Activated CD8-positive, alpha-beta memory T cell treated with anti-CD3 and anti-CD28 coated beads, Interleukin-2, amount 50 U/mL, for 4 hours (primary cell): ENCODE data around the gene GOSR1.
"Not testable (repeated sequence)": the region's sequence is repeated elsewhere in the genome, so short reads cannot be mapped to it uniquely, and the experiment has no call there.

Experiments
- DNase-seq: peaks from one replicate; pipeline ENCODE4 v3.0.0-alpha.2; 2020

GOSR1 gene

DNA sequence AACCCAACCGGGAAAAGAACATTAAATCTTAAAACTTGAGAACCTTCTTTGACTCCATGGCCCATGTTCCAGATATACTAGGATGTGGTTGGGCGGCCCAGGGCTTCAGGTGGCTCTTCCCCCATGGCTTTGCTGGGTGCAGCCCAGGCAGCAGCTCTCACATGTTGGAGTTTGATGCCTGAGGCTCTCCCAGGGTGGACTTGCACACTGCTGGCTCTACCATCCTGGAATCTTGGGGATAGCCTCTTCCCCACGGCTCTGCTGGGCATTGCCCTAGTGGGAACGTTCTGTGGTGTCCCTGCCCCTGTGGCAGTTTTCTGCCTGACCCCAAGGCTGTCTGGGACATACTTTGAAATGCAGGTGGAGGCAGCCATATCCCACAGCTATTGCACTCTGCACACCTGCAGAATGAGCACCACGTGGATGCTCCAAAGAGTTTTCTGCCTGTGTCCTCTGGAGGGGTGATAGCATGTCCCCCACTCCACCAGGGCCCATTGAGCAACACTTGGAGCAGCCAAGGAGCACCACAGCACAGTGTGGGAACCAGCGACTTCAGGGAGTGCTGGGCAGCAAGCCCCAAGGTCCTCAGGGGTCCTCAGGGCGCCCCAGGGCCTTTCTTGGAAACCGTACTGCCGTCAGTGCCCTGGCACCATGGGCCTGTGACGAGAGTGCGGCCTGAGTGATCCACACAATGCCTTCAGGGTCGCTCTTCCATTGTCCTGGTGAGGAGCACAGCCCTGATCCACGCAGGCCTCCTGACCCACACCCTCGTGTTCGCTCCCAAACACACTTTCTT, 70.8 kb downstream of the GOSR1 start:
- no peak for DNase-seq

DNA sequence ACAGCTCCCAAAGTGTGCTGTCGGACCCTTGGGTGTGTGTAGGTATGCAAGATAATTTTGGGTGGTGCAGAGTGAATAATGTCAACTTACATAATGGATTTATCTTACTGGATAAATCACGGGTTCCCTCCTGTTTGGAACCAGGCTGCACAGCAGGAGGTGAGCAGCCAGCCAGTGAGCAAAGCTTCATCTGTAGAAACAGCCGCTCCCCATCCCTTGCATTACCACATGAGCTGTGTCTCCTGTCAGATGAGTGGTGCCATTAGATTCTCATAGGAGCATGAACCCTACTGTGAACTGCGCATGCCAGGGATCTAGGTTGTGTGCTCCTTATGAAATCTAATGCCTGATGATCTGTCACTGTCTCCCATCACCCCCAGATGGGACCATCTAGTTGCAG, 72.0 kb downstream of the GOSR1 start:
- DNase-seq: not testable (repeated sequence)

DNA sequence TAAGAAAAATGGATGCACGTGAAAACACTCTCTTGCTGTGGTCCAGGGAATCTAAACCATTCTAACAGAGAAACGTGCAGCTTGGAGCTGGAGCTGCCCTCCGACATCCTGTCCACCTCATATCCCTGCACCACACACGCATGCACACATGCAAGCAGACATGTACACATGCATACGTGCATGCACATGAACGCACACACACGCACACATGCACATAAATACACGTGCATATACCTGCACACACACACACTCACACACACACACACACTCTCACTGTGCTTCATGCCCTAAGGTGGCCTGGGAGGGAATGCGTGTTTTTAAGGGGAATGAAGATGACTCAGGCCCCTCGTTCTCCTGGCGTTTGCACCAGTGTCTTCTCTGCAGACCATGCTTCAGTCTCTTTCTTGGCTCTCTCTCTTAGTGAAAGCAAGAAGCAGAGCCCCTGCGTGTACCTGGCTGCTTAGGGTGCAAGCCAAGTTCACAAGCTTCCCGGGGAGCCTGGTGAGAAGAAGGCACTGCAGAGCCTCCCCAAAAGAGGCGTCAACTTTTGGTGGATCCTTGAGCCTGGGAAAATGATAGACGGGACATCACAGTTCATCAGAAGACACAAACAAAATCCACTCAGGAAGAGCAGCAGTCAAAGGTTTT, 72.8 kb downstream of the GOSR1 start:
- no peak for DNase-seq

DNA sequence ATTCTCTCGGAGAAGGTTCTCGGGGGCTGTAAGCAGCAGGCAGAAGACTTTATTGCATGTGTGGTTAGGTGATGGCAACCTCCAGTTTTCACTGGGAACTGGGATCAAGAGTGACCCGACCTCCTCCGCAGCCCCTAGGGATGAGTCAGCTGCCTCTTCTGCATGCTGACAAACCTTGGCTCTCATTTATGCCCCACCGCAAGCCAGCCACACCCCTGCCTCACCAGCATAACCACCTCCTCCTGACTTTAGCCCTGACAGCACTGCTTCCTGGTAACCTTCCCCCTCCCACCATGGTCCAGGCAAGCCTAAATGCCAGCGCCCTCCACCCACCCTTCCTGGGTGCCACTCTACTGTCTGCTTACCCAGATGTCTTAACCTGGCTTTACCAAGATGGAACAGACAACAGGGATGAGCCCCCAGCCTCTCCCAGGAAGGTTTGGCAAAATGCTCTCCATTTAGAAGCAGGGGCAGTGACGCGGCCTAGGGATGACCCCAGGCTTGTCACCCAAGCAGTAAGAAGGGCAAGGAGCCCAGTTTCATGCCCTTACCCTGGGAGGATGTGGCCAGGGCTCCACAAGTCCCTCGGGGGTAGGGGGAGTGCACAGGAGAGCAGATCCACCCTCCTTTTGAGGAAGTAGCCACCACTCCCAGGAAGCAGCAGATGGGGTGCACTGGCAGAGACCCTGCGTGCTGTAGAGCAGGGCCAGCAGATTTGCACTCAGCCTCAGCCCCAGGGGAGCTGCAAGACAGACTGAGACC, 73.5 kb downstream of the GOSR1 start:
- DNase-seq: no peak

GRCh38 chr17:30551274-30551995, 74.2 kb downstream of the GOSR1 start:
- not testable (repeated sequence) for DNase-seq

DNA sequence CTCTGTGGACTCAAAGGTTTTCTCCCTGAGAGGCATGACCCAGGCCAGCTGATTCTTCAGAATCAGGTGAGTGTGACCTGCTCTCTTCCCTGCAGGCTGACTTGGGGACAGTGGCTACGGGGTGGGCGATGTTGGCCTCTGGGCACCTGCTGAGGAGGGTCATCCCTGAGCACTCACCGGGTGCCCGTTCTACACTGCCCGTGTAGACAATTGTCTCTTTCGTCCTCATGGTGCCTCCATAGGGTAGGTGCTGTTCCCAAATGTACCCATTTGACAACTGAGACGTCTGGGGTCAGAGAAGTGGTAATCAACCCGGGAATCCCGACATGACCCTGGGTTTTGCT, 74.8 kb downstream of the GOSR1 start:
- no peak for DNase-seq

- no peak for DNase-seq
Measured at GRCh38 chr17:30552994-30553566, 75.9 kb downstream of the GOSR1 start.

GRCh38 chr17:30553823-30554440, 76.7 kb downstream of the GOSR1 start:
- DNase-seq: not testable (repeated sequence)

- no peak for DNase-seq
Measured at GRCh38 chr17:30554839-30555751, 77.9 kb downstream of the GOSR1 start.

DNA sequence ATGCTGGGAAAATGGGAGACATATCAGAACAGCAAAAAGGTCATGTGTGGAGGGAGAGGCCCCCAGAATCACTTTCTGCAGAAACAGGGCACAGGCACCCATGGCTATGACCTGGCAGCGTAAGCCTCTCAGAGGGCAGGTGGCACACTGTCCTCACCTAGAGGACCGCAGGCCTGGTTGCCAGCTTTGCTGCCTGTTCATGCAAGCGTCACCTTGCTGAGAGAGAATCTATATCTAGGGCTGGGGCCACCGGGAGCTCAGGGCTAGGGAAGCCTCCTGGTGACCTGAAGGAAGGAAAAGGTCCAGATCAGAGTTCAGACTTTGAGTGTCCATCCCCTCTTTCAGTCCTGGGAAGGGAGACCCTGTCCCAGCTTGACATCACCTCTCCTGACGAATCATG, 78.7 kb downstream of the GOSR1 start:
- no peak for DNase-seq

DNA sequence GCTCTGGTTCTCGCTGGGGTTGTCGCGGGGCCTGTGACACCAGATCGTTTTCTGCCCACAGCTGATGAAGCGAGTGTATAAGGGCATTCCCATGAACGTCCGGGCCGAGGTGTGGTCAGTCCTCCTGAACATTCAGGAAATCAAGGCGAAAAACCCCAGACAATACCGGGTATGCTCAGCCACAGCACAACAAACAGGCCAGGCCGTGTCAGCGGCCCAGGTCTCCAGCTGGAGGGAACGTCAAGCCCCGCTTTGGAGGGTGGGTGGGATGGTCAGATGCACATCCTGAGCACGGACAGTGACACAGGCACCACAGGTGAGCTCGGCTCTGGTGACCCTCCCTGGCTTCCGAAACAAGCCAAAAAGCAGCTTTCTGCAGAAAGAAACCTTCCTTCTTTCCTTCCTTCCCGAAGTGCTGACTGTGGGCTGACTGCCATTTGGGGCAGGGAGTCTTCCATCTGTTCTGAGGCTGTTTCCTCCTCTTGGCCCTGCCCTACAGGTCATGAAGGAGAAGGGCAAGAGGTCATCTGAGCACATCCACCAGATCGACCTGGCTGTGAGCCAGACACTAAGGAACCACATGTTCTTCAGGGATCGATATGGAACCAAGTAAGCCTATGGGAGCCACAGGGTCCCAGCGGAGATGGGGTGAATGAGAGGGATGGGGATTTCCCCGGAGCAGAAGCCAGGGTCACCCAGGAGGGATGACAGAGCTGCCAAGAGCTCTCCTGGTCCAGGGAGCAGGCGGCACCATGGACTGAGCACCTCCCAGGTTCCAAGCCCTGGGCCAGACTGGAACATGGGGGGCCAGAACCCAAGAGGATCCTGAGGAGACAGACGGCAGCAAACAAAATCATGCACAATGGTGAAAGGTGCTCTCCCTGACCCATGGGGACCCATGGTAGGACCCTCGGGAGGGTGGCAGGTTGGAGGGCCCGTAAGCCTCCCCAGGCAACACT, 79.4 kb downstream of the GOSR1 start:
- DNase-seq: no peak

DNA sequence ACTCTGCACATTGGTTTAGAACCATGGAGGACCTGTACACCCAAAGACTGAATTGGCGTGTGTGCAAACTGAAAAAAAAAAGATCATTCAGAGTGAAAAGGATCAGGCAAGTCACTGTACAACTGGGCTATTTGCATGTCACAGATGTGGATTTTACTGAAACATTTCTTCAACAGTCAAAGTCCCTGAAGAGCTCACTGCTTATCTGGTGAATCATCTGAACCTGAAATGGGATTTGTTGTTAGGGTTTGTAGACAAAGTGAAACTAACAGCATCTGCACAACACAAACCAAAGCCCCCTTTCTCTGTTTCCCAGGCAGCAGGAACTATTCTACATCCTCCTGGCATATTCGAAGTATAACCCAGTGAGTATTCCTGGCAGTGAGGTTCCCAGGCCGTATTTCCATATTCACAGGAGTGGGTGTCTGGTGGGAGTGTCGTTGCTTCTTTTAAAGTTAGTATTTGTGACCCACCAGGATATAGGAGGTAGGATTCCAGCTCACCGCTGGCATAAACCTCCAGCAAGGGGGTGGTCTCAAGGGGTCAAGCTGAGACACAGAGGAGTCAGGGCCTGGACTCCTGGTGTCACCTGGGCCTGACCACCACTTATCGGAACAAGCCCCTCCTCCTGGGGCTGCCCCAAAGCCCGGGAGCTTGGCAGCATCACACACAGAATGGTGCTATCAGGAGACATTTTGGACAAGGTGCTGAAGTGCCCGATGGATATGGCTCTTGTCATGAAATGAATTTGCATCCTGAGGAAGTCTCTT, 80.9 kb downstream of the GOSR1 start:
- DNase-seq: no peak

- no peak for DNase-seq
Measured at GRCh38 chr17:30558686-30559545, 81.7 kb downstream of the GOSR1 start.

DNA sequence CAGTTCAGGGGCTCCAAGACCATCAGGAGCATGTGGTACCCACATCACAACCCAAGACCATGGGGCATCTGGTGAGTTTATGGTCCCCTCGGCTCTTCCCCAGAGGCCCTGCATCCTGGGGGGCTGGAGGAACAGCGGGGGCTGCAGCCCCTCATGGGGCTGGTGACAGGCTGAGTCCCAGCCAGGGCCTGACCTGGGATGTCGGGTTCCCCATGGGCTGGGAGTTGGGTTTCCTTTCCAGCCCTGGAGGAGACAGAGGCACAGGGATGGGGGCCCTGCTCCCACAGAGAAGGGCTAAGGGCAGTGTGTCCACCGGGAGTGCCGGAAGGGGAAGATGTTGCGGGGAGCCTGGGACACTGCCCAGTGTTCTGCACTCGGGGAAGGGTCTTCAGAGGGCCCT, 82.4 kb downstream of the GOSR1 start:
- DNase-seq: no peak

DNA sequence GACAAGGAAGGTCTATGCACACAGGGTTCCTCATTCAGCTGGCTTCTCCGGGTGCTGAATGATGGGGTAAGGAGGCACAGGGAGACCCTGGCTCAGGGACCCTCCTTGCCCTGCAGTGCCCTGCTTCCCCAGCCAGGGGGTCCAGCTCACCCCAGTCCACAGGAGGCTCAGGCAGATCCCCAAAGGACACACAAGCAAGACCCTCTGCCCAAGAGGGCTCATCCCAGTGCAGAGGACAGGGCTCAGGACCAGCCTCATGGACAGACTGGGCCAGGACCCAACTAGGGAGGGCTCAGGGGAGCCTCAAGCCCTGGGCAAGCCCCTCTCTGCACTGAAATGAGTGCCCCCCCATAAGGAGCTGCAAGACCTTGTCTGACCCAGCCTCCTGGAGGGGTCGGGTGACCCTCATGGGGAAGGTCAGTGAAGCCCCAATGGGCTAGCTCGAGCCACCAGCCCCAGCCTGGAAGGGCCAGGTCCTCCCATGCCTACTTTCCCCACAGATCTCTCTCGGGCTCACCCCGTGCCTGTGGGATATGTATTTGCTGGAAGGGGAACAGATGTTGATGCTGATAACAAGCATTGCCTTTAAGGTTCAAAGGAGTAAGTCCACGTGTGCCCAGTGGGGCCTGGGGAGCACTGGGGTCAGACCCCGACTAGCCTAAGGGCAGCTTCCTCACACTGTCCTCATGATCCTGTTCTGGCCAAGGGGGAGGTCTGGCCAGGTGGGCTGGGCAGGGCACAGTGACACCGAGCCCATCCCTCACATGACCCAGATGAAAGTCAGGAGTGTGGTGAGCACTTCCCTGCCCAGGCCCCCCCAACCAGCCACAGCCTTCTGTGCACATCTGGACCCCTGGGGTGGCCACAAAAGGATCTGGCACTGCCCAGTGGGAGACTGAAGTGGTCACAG, 83.2 kb downstream of the GOSR1 start:
- DNase-seq: not testable (repeated sequence)

- not testable (repeated sequence) for DNase-seq
Measured at GRCh38 chr17:30561766-30562165, 84.6 kb downstream of the GOSR1 start.
